Liver (tissue), 9 donors: ENCODE results near the gene SPATA1. TPM values are rescaled to one million over a fixed set of nuclear protein-coding genes. Genes with fewer than 3 reads are reported as not detected.
A peak's percentile ranks its signal among the peaks of the same experiment; 100 is the strongest.

Experiments
- DNase-seq: peaks from one replicate; pipeline ENCODE4 v3.0.0-alpha.2; 2017; ENCODE audit warnings: low spot score
- H3K27ac ChIP-seq, 2 donors: one replicate each; pipeline ENCODE4 v1.7.0; 2013; ENCODE audit warnings: inconsistent platforms in 2 of 2, low read length in 2 of 2, control low read depth in 1 of 2, low read depth in 1 of 2, mild to moderate bottlenecking in 1 of 2
- H3K27me3 ChIP-seq, 4 donors: one replicate each; pipeline versions ENCODE4 v1.6.1 to v1.7.0; 2013; ENCODE audit warnings: low read length in 3 of 4, inconsistent platforms in 1 of 4, mild to moderate bottlenecking in 1 of 4, moderate library complexity in 1 of 4; ENCODE audit not compliant: control insufficient read depth in 4 of 4, insufficient read depth in 4 of 4
- H3K36me3 ChIP-seq, 4 donors: one replicate each; pipeline versions ENCODE4 v1.6.1 to v1.7.0; 2013; ENCODE audit warnings: low read length in 3 of 4, mild to moderate bottlenecking in 3 of 4, low read depth in 1 of 4, moderate library complexity in 1 of 4; ENCODE audit not compliant: control insufficient read depth in 4 of 4, insufficient read depth in 3 of 4
- H3K4me1 ChIP-seq, 4 donors: one replicate each; pipeline versions ENCODE4 v1.6.1 to v1.7.0; 2013; ENCODE audit warnings: low read length in 3 of 4, mild to moderate bottlenecking in 3 of 4, moderate library complexity in 1 of 4; ENCODE audit not compliant: control insufficient read depth in 4 of 4, insufficient read depth in 4 of 4
- H3K4me3 ChIP-seq, 3 donors: one replicate each; pipeline versions ENCODE4 v1.6.1 to v1.7.0; 2013; ENCODE audit warnings: low read length in 3 of 3, control low read depth in 1 of 3, low read depth in 1 of 3, mild to moderate bottlenecking in 1 of 3
- H3K9ac ChIP-seq, 2 donors: one replicate each; pipeline ENCODE4 v1.7.0; 2013; ENCODE audit warnings: low read length in 2 of 2, mild to moderate bottlenecking in 2 of 2, moderate library complexity in 2 of 2, control low read depth in 1 of 2, low read depth in 1 of 2
- H3K9me3 ChIP-seq, 4 donors: one replicate each; pipeline versions ENCODE4 v1.6.1 to v1.7.0; 2013; ENCODE audit warnings: low read length in 3 of 4; ENCODE audit not compliant: control insufficient read depth in 4 of 4
- EGR1 ChIP-seq, 2 donors: IDR thresholded peaks; 2 replicates each; pipeline ENCODE4 v1.6.1; 2016 to 2018; ENCODE audit warnings: antibody characterized with exemption in 2 of 2, low read depth in 2 of 2
- FOXA1 ChIP-seq: IDR thresholded peaks from 2 replicates; pipeline ENCODE4 v1.6.1; 2016; ENCODE audit warnings: antibody characterized with exemption
- FOXA2 ChIP-seq: IDR thresholded peaks from 2 replicates; pipeline ENCODE4 v1.6.1; 2016; ENCODE audit warnings: antibody characterized with exemption
- GABPA ChIP-seq, 2 donors: IDR thresholded peaks in 1 of 2; conservative IDR thresholded peaks in 1 of 2; 2 replicates each; pipeline ENCODE4 v1.6.1; 2016; ENCODE audit warnings: antibody characterized with exemption in 2 of 2, mild to moderate bottlenecking in 1 of 2, moderate library complexity in 1 of 2
- HNF4A ChIP-seq, 2 donors: conservative IDR thresholded peaks; 2 replicates each; pipeline ENCODE4 v1.6.1; 2016; ENCODE audit warnings: antibody characterized with exemption in 2 of 2, mild to moderate bottlenecking in 2 of 2
- HNF4G ChIP-seq: IDR thresholded peaks from 2 replicates; pipeline ENCODE4 v1.6.1; 2016; ENCODE audit warnings: antibody characterized with exemption
- JUND ChIP-seq, 2 donors: IDR thresholded peaks; 2 replicates each; pipeline ENCODE4 v1.6.1; 2016; ENCODE audit warnings: antibody characterized with exemption in 2 of 2
- NR2F2 ChIP-seq: IDR thresholded peaks from 2 replicates; pipeline ENCODE4 v1.6.1; 2016; ENCODE audit warnings: antibody characterized with exemption
- RAD21 ChIP-seq, 2 donors: IDR thresholded peaks; 2 replicates each; pipeline ENCODE4 v1.6.1; 2016; ENCODE audit warnings: antibody characterized with exemption in 2 of 2, mild to moderate bottlenecking in 2 of 2
- RXRA ChIP-seq, 2 donors: IDR thresholded peaks; 2 replicates each; pipeline ENCODE4 v1.6.1; 2017 to 2018; ENCODE audit warnings: antibody characterized with exemption in 2 of 2, mild to moderate bottlenecking in 1 of 2
- SP1 ChIP-seq: IDR thresholded peaks from 2 replicates; pipeline ENCODE4 v1.6.1; 2018; ENCODE audit warnings: antibody characterized with exemption, mild to moderate bottlenecking
- TAF1 ChIP-seq: conservative IDR thresholded peaks from 2 replicates; pipeline ENCODE4 v1.6.1; 2016; ENCODE audit warnings: antibody characterized with exemption, mild to moderate bottlenecking
- YY1 ChIP-seq: IDR thresholded peaks from 2 replicates; pipeline ENCODE4 v1.6.1; 2016; ENCODE audit warnings: antibody characterized with exemption, mild to moderate bottlenecking
- WGBS: extraction: QIAGEN DNeasy Blood & Tissue Kit; methylation state at CpG from one replicate; pipeline ENCODE4 v1.1.7; 2013; 5-methylcytosine and 5-hydroxymethylcytosine counted together
- polyA plus RNA-seq, 2 donors: library from polyadenylated mRNA; stranded (reverse) in 1 of 2; unstranded in 1 of 2; fragments of 200-250 nt in 1 of 2; fragments of >200 nt in 1 of 2; fragmentation: Nextera tagmentation in 1 of 2; extraction: Ambion mirVana in 1 of 2; gene quantifications; one replicate each; pipeline versions ENCODE4 v1.2.1 to v1.2.3, GENCODE V29; 2013 to 2015
- total RNA-seq, 2 donors: library from RNA; depleted of rRNA; stranded (reverse); fragments of >200 nt; gene quantifications; one replicate each; pipeline ENCODE4 v1.2.3, GENCODE V29; 2014
- TF ChIP-seq, protein P1 (sequence below): IDR thresholded peaks from 2 replicates; pipeline ENCODE4 v1.6.1; 2016; ENCODE audit warnings: antibody characterized with exemption
- TF ChIP-seq, protein P2 (sequence below): IDR thresholded peaks from 2 replicates; pipeline ENCODE4 v1.6.1; 2016; ENCODE audit warnings: antibody characterized with exemption
- TF ChIP-seq, protein P3 (sequence below): IDR thresholded peaks from 2 replicates; pipeline ENCODE4 v1.6.1; 2016; ENCODE audit warnings: antibody characterized with exemption, mild to moderate bottlenecking
- TF ChIP-seq, protein P4 (sequence below): IDR thresholded peaks from 2 replicates; pipeline ENCODE4 v1.6.1; 2016; ENCODE audit warnings: antibody characterized with exemption
- TF ChIP-seq, protein P5 (sequence below): fragments of 150-350 bp; IDR thresholded peaks from 2 replicates; pipeline ENCODE4 v1.5.1; 2017; ENCODE audit warnings: improper control_type of control experiment, low read depth, low read length; ENCODE audit not compliant: missing input control
- donor health status: healthy.
- donor health status: healthy.
- donor health status: healthy.
- donor health status: healthy.
- donor health status: healthy.

The SPATA1 gene
- total and polyA plus RNA-seq, 4 donors = 0.06 to 2.2 (median 0.54) TPM

DNA sequence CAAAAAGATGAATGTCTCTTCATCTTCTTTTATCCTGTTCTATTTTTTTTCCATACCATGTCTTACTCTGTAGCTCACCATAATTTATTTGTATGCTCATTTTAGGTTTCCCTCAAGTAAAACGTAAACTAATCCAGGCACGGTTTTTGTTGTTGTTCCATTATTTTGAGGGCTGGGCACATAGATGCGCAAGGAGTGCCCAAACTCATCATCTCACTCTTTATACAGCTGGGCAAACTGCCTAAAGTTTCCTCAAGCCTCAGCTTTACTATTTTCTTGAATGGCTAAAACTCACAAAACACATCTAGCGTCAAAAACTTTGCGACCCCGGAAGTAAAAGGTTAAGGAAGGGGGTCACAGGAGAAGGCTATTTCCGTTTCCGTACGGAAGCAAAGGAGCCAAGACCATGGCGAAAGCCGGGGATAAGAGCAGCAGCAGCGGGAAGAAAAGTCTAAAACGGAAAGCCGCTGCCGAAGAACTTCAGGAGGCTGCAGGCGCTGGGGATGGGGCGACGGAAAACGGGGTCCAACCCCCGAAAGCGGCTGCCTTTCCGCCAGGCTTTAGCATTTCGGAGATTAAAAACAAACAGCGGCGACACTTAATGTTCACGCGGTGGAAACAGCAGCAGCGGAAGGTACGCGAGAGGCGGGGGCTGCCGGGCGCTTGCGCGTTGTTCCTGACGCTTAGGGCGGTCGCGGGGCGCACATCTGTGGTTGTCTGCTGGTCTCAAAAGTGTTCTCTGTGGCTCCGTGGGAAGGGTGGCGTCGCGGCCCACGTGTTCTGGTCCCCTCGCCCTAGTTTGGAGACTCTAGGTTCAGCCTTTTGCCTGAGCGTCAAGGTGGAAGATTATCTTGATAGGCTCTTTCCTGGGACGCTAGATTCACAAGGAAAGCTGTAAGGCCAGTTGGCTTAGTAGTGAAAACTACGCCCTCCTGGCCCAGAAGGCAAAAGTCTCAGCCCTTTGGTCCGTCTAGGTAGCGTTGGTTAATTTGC is 27.0 kb upstream of the SPATA1 start, which contains the start of gene RPF1:
TSS of gene RPF1 (plus strand) at position 391 of the 993 bp plus-strand sequence. CDS start at position 407, 16 bp downstream.
- 5% methylated on average over 51 of the region's 51 CpGs for WGBS
- Histone ChIP-seq H3K36me3 (peaks cover 0 to 10% (median 7%) of the 10 kb centered on the region in 4 donors), H3K27me3 (no peaks in the 10 kb centered on the region)

More for the DNA sequence above, 27.0 kb upstream of the SPATA1 start, which contains the start of gene RPF1:
- Histone ChIP-seq H3K9ac (peak within 1 kb of the TSS; percentile 48 to 83), H3K9me3 (peaks cover 0 to 13% (median 1%) of the 10 kb centered on the region in 4 donors), H3K27ac (peak within 1 kb of the TSS; percentile 67 to 70), H3K4me3 (peak within 1 kb of the TSS; percentile 90 to 97 (median 94)), H3K4me1 (peaks cover 3 to 14% (median 9%) of the 10 kb centered on the region in 4 donors)
- peak; percentile 44 to 77 for TF ChIP-seq RXRA (IDR thresholded peaks at IDR 0.05)
- TF ChIP-seq, protein P1, sequence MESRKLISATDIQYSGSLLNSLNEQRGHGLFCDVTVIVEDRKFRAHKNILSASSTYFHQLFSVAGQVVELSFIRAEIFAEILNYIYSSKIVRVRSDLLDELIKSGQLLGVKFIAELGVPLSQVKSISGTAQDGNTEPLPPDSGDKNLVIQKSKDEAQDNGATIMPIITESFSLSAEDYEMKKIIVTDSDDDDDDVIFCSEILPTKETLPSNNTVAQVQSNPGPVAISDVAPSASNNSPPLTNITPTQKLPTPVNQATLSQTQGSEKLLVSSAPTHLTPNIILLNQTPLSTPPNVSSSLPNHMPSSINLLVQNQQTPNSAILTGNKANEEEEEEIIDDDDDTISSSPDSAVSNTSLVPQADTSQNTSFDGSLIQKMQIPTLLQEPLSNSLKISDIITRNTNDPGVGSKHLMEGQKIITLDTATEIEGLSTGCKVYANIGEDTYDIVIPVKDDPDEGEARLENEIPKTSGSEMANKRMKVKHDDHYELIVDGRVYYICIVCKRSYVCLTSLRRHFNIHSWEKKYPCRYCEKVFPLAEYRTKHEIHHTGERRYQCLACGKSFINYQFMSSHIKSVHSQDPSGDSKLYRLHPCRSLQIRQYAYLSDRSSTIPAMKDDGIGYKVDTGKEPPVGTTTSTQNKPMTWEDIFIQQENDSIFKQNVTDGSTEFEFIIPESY = peak; percentile 73
- TF ChIP-seq FOXA1 = no peak
- TF ChIP-seq, protein P2, sequence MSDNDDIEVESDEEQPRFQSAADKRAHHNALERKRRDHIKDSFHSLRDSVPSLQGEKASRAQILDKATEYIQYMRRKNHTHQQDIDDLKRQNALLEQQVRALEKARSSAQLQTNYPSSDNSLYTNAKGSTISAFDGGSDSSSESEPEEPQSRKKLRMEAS = peak; percentile 93
- TF ChIP-seq HNF4A (conservative IDR thresholded peaks at IDR 0.05) = peak; percentile 29 to 37
- peak; percentile 89 for TF ChIP-seq YY1
- no peak for TF ChIP-seq HNF4G
- TF ChIP-seq, protein P3, sequence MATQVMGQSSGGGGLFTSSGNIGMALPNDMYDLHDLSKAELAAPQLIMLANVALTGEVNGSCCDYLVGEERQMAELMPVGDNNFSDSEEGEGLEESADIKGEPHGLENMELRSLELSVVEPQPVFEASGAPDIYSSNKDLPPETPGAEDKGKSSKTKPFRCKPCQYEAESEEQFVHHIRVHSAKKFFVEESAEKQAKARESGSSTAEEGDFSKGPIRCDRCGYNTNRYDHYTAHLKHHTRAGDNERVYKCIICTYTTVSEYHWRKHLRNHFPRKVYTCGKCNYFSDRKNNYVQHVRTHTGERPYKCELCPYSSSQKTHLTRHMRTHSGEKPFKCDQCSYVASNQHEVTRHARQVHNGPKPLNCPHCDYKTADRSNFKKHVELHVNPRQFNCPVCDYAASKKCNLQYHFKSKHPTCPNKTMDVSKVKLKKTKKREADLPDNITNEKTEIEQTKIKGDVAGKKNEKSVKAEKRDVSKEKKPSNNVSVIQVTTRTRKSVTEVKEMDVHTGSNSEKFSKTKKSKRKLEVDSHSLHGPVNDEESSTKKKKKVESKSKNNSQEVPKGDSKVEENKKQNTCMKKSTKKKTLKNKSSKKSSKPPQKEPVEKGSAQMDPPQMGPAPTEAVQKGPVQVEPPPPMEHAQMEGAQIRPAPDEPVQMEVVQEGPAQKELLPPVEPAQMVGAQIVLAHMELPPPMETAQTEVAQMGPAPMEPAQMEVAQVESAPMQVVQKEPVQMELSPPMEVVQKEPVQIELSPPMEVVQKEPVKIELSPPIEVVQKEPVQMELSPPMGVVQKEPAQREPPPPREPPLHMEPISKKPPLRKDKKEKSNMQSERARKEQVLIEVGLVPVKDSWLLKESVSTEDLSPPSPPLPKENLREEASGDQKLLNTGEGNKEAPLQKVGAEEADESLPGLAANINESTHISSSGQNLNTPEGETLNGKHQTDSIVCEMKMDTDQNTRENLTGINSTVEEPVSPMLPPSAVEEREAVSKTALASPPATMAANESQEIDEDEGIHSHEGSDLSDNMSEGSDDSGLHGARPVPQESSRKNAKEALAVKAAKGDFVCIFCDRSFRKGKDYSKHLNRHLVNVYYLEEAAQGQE = no peak
- peak; percentile 75 to 93 for TF ChIP-seq EGR1 (IDR thresholded peaks at IDR 0.05; ENCODE audit: low read depth in 2 of 2)
- TF ChIP-seq RAD21 (IDR thresholded peaks at IDR 0.05) = peak; percentile 40 to 44
- TF ChIP-seq SP1 = peak; percentile 40
- TF ChIP-seq GABPA (IDR thresholded peaks at IDR 0.05 in 1 of 2, conservative IDR thresholded peaks at IDR 0.05 in 1 of 2) = peak; percentile 100
- no peak for TF ChIP-seq FOXA2
- TF ChIP-seq NR2F2 = peak; percentile 99
- TF ChIP-seq, protein P4, sequence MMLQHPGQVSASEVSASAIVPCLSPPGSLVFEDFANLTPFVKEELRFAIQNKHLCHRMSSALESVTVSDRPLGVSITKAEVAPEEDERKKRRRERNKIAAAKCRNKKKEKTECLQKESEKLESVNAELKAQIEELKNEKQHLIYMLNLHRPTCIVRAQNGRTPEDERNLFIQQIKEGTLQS = peak; percentile 45
- TF ChIP-seq, protein P5, sequence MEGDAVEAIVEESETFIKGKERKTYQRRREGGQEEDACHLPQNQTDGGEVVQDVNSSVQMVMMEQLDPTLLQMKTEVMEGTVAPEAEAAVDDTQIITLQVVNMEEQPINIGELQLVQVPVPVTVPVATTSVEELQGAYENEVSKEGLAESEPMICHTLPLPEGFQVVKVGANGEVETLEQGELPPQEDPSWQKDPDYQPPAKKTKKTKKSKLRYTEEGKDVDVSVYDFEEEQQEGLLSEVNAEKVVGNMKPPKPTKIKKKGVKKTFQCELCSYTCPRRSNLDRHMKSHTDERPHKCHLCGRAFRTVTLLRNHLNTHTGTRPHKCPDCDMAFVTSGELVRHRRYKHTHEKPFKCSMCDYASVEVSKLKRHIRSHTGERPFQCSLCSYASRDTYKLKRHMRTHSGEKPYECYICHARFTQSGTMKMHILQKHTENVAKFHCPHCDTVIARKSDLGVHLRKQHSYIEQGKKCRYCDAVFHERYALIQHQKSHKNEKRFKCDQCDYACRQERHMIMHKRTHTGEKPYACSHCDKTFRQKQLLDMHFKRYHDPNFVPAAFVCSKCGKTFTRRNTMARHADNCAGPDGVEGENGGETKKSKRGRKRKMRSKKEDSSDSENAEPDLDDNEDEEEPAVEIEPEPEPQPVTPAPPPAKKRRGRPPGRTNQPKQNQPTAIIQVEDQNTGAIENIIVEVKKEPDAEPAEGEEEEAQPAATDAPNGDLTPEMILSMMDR = no peak
- peak; percentile 37 for TF ChIP-seq TAF1
- peak in 1 of 2 donors; percentile 15 for TF ChIP-seq JUND (IDR thresholded peaks at IDR 0.05)
- DNase-seq = peak; percentile 66
